Measurements from ENCODE around the gene SEPTIN11.

SEPTIN11 gene

DNA sequence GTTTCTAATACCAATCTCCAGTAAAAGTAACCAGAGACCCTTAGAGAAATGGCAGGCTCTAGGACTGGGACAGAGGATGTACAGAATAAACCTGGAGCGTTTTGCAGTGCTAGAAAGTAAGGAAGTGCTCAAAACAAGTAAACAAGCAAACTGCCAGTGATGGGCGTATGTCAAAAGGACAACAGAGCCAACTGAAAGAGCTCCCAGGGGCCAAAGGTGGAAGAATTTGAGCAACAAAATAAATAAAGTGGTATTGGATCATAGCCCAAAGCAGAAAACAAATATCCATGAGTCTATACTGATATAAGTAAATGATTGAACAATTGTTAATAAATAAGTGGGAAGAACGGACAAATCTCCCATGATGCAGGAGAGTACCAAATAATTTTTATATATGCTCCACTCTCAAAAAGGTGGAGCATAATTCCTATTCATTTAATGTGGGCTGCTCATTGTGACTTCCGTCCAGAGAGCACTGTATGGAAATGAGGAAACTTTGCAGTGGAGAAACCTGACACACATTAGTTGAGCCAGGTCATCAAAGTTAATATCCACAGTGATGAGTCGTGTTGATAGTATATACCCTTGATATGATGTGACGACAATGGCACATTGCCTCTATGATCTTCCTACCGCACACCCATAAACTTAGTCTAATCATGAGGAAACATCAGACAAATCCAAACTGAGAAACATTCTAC is 17.8 kb upstream of the SEPTIN11 start:
- Histone ChIP-seq H3K4me1 (ENCODE audit: control insufficient read depth, insufficient read depth, low read length, poor library complexity, severe bottlenecking) (no peaks in the 10 kb centered on the region), H3K36me3 (ENCODE audit: control insufficient read depth, insufficient read depth, low read length) (no peaks in the 10 kb centered on the region), H3K9me3 (ENCODE audit: control insufficient read depth, low read length) (no peaks in the 10 kb centered on the region), H3K4me3 (ENCODE audit: extremely low read depth, insufficient read depth, low read length, poor library complexity, severe bottlenecking) (no peak overlapping the region), H3K27ac (ENCODE audit: low read depth, low read length, severe bottlenecking) (no peak overlapping the region)
- WGBS, 2 experiments (ENCODE audit: insufficient coverage in 2 of 2) = 89 to 94% methylated on average over 3 of the region's 7 CpGs

- peaks cover 5% of the 10 kb centered on the region for H3K9me3 ChIP-seq (ENCODE audit: control insufficient read depth, low read length)
- 100% methylated on average over 1 of the region's 2 CpGs; no CpG with 5 or more reads in 1 of the 2 experiments for WGBS, 2 experiments (ENCODE audit: insufficient coverage in 2 of 2)
- H3K4me1 ChIP-seq (ENCODE audit: control insufficient read depth, insufficient read depth, low read length, poor library complexity, severe bottlenecking) = no peaks in the 10 kb centered on the region
- H3K4me3 ChIP-seq (ENCODE audit: extremely low read depth, insufficient read depth, low read length, poor library complexity, severe bottlenecking) = no peak overlapping the region
- peaks cover 23% of the 10 kb centered on the region for H3K36me3 ChIP-seq (ENCODE audit: control insufficient read depth, insufficient read depth, low read length)
- no peak overlapping the region for H3K27ac ChIP-seq (ENCODE audit: low read depth, low read length, severe bottlenecking)
Observed at GRCh38 chr4:76939184-76939583, 10.4 kb upstream of the SEPTIN11 start.

- peaks cover 43% of the 10 kb centered on the region for H3K36me3 ChIP-seq (ENCODE audit: control insufficient read depth, insufficient read depth, low read length)
- H3K4me1 ChIP-seq (ENCODE audit: control insufficient read depth, insufficient read depth, low read length, poor library complexity, severe bottlenecking) = peaks cover 4% of the 10 kb centered on the region
- peaks cover 5% of the 10 kb centered on the region for H3K9me3 ChIP-seq (ENCODE audit: control insufficient read depth, low read length)
- H3K4me3 ChIP-seq (ENCODE audit: extremely low read depth, insufficient read depth, low read length, poor library complexity, severe bottlenecking) = no peak overlapping the region
- no peak overlapping the region for H3K27ac ChIP-seq (ENCODE audit: low read depth, low read length, severe bottlenecking)
- WGBS, 2 experiments (ENCODE audit: insufficient coverage in 2 of 2) = 67% methylated on average over 3 of the region's 6 CpGs; no CpG with 5 or more reads in 1 of the 2 experiments
Observed at GRCh38 chr4:76943129-76943620, 6.4 kb upstream of the SEPTIN11 start.

GRCh38 chr4:76943790-76944189 is 5.8 kb upstream of the SEPTIN11 start:
- 80% methylated on average over 1 of the region's 1 CpG; no CpG with 5 or more reads in 1 of the 2 experiments for WGBS, 2 experiments (ENCODE audit: insufficient coverage in 2 of 2)
- H3K36me3 ChIP-seq (ENCODE audit: control insufficient read depth, insufficient read depth, low read length) = peaks cover 43% of the 10 kb centered on the region
- H3K27ac ChIP-seq (ENCODE audit: low read depth, low read length, severe bottlenecking) = no peak overlapping the region
- peaks cover 4% of the 10 kb centered on the region for H3K4me1 ChIP-seq (ENCODE audit: control insufficient read depth, insufficient read depth, low read length, poor library complexity, severe bottlenecking)
- peaks cover 5% of the 10 kb centered on the region for H3K9me3 ChIP-seq (ENCODE audit: control insufficient read depth, low read length)
- no peak overlapping the region for H3K4me3 ChIP-seq (ENCODE audit: extremely low read depth, insufficient read depth, low read length, poor library complexity, severe bottlenecking)

- peaks cover 7% of the 10 kb centered on the region for H3K4me1 ChIP-seq (ENCODE audit: control insufficient read depth, insufficient read depth, low read length, poor library complexity, severe bottlenecking)
- peaks cover 4% of the 10 kb centered on the region for H3K9me3 ChIP-seq (ENCODE audit: control insufficient read depth, low read length)
- H3K27ac ChIP-seq (ENCODE audit: low read depth, low read length, severe bottlenecking) = no peak overlapping the region
- 70 to 100% methylated on average over 1 of the region's 2 CpGs for WGBS, 2 experiments (ENCODE audit: insufficient coverage in 2 of 2)
- H3K36me3 ChIP-seq (ENCODE audit: control insufficient read depth, insufficient read depth, low read length) = peaks cover 39% of the 10 kb centered on the region
- H3K4me3 ChIP-seq (ENCODE audit: extremely low read depth, insufficient read depth, low read length, poor library complexity, severe bottlenecking) = peak overlapping the region; percentile 99
Observed at GRCh38 chr4:76947369-76947768, 2.2 kb upstream of the SEPTIN11 start.

DNA sequence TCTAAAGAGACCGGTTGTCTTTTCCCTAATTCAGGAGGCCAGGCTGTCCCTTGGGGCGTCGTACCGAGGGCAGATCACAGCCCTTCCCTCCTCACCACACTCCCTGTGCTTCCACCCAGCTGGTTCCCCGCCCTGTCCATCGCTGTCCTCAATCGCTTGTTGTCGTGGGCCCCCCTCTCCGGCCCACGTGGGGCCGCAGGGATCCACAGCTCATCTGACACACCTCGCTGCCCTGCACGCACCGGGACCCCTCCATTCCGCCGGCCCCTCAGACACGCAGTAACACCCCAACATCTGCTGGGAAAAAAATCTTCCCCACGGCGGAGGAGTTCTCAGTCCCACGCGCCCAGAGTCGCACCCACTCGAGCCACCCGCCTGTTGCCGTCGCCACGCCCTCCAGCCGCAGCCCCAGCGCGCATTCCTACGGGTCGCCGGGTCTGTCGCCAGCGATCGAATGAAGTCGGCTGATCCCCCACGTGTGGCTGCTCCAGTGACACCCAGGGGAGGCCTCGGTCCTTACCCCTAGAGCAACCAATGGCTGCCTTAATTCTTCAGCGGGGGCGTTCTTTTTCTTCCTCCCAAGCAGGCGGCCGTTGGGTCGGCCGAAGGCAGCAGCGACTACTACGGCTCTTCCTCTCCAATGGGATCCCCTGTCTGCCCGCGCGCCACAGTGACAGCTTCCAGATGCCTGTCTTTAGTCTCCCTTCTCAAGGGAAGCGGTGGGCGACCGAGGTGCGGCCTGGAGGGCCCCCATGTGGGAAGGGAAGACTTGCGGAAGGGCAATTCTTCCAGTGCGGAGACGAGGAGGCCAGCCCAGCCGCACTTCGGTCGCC is 893 bp upstream of the SEPTIN11 start:
- peaks cover 12% of the 10 kb centered on the region for H3K4me1 ChIP-seq (ENCODE audit: control insufficient read depth, insufficient read depth, low read length, poor library complexity, severe bottlenecking)
- H3K27ac ChIP-seq (ENCODE audit: low read depth, low read length, severe bottlenecking) = peak overlapping the region; percentile 90
- H3K4me3 ChIP-seq (ENCODE audit: extremely low read depth, insufficient read depth, low read length, poor library complexity, severe bottlenecking) = peak overlapping the region; percentile 99
- no peaks in the 10 kb centered on the region for H3K9me3 ChIP-seq (ENCODE audit: control insufficient read depth, low read length)
- H3K36me3 ChIP-seq (ENCODE audit: control insufficient read depth, insufficient read depth, low read length) = peaks cover 40% of the 10 kb centered on the region
- 5 to 6% methylated on average over 37 to 56 of the region's 60 CpGs for WGBS, 2 experiments (ENCODE audit: insufficient coverage in 2 of 2)

- Histone ChIP-seq H3K36me3 (ENCODE audit: control insufficient read depth, insufficient read depth, low read length) (peaks cover 49% of the 10 kb centered on the region), H3K9me3 (ENCODE audit: control insufficient read depth, low read length) (no peaks in the 10 kb centered on the region), H3K4me1 (ENCODE audit: control insufficient read depth, insufficient read depth, low read length, poor library complexity, severe bottlenecking) (peaks cover 12% of the 10 kb centered on the region), H3K27ac (ENCODE audit: low read depth, low read length, severe bottlenecking) (peak overlapping the region; percentile 90), H3K4me3 (ENCODE audit: extremely low read depth, insufficient read depth, low read length, poor library complexity, severe bottlenecking) (peak overlapping the region; percentile 99)
- WGBS, 2 experiments (ENCODE audit: insufficient coverage in 2 of 2) = 0 to 1% methylated on average over 38 to 40 of the region's 69 CpGs
Observed at GRCh38 chr4:76950052-76950955, 752 bp downstream of the SEPTIN11 start.

GRCh38 chr4:76950956-76951671 is 1.6 kb downstream of the SEPTIN11 start:
- Histone ChIP-seq H3K9me3 (ENCODE audit: control insufficient read depth, low read length) (no peaks in the 10 kb centered on the region), H3K4me1 (ENCODE audit: control insufficient read depth, insufficient read depth, low read length, poor library complexity, severe bottlenecking) (peaks cover 15% of the 10 kb centered on the region)
- 0% methylated on average over 16 of the region's 23 CpGs for WGBS, 2 experiments (ENCODE audit: insufficient coverage in 2 of 2)

DNA sequence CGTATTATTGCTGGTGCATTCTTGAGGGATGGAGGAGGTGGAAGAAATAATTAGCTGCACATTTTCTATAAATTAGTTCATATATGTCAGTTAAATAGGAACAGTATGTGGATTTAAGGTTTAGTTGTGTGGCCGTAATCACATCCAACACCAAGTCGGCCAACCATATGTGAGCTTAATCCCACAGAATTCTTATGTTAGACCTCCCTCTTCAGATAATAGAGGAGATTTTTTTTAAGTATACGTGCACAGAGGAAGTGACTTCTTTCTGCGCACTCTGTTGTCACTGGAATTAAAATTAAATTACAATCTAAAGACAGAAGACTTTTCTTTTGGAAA is 2.1 kb downstream of the SEPTIN11 start:
- Histone ChIP-seq H3K4me1 (ENCODE audit: control insufficient read depth, insufficient read depth, low read length, poor library complexity, severe bottlenecking) (peaks cover 17% of the 10 kb centered on the region), H3K36me3 (ENCODE audit: control insufficient read depth, insufficient read depth, low read length) (peaks cover 51% of the 10 kb centered on the region), H3K27ac (ENCODE audit: low read depth, low read length, severe bottlenecking) (no peak overlapping the region), H3K9me3 (ENCODE audit: control insufficient read depth, low read length) (no peaks in the 10 kb centered on the region), H3K4me3 (ENCODE audit: extremely low read depth, insufficient read depth, low read length, poor library complexity, severe bottlenecking) (peak overlapping the region; percentile 99)
- WGBS, 2 experiments (ENCODE audit: insufficient coverage in 2 of 2) = no CpG with 5 or more reads among the region's 5 CpGs

More at GRCh38 chr4:76950956-76951671, 1.6 kb downstream of the SEPTIN11 start:
- Histone ChIP-seq H3K4me3 (ENCODE audit: extremely low read depth, insufficient read depth, low read length, poor library complexity, severe bottlenecking) (peak overlapping the region; percentile 99), H3K36me3 (ENCODE audit: control insufficient read depth, insufficient read depth, low read length) (peaks cover 49% of the 10 kb centered on the region), H3K27ac (ENCODE audit: low read depth, low read length, severe bottlenecking) (peak overlapping the region; percentile 90)

- WGBS, 2 experiments (ENCODE audit: insufficient coverage in 2 of 2) = no CpG with 5 or more reads among the region's 4 CpGs
Observed at GRCh38 chr4:76952071-76952470, 2.5 kb downstream of the SEPTIN11 start.

More at GRCh38 chr4:76952071-76952470, 2.5 kb downstream of the SEPTIN11 start:
- Histone ChIP-seq H3K36me3 (ENCODE audit: control insufficient read depth, insufficient read depth, low read length) (peaks cover 54% of the 10 kb centered on the region), H3K4me3 (ENCODE audit: extremely low read depth, insufficient read depth, low read length, poor library complexity, severe bottlenecking) (peak overlapping the region; percentile 99), H3K9me3 (ENCODE audit: control insufficient read depth, low read length) (no peaks in the 10 kb centered on the region), H3K27ac (ENCODE audit: low read depth, low read length, severe bottlenecking) (no peak overlapping the region), H3K4me1 (ENCODE audit: control insufficient read depth, insufficient read depth, low read length, poor library complexity, severe bottlenecking) (peaks cover 21% of the 10 kb centered on the region)

Data from mesodermal cell (in vitro differentiated cells).